GM12878 (cell line): ENCODE data around the gene SFTPB. TPM values are rescaled to one million over a fixed set of nuclear protein-coding genes. Genes with fewer than 3 reads are reported as not detected.
A peak's percentile ranks its signal among the peaks of the same experiment; 100 is the strongest.

ENCODE experiments used
- ATF2 ChIP-seq: IDR thresholded peaks from 2 replicates; pipeline ENCODE4 v1.6.1; 2012; ENCODE audit warnings: low read length, inconsistent platforms
- BCL11A ChIP-seq: IDR thresholded peaks from 2 replicates; pipeline ENCODE4 v1.6.1; 2011; ENCODE audit warnings: low read depth, low read length
- CBFB ChIP-seq: IDR thresholded peaks from 2 replicates; pipeline ENCODE4 v1.6.1; 2016; ENCODE audit warnings: antibody characterized with exemption, low read depth
- CREM ChIP-seq: IDR thresholded peaks from 2 replicates; pipeline ENCODE4 v1.6.1; 2014; ENCODE audit warnings: antibody characterized with exemption, low read depth
- FOXK2 ChIP-seq: fragments of 450-650 bp; IDR thresholded peaks from 2 replicates; pipeline ENCODE4 v1.6.1; 2017; ENCODE audit warnings: mild to moderate bottlenecking, moderate library complexity
- FOXM1 ChIP-seq: IDR thresholded peaks from 2 replicates; pipeline ENCODE4 v1.6.1; 2012; ENCODE audit warnings: low read depth, mild to moderate bottlenecking, inconsistent platforms, low read length, moderate library complexity
- GABPA ChIP-seq: IDR thresholded peaks from 2 replicates; pipeline ENCODE4 v1.6.1; 2014; ENCODE audit warnings: antibody characterized with exemption, low read depth, mild to moderate bottlenecking, inconsistent platforms
- HCFC1 ChIP-seq: fragments of 150-350 bp; IDR thresholded peaks from 2 replicates; pipeline ENCODE4 v1.6.1; 2014; ENCODE audit warnings: low read length
- HDAC2 ChIP-seq: fragments of 200-600 bp; sonication (generic); IDR thresholded peaks from 2 replicates; pipeline ENCODE4 v1.6.1; 2017
- IKZF1 ChIP-seq: fragments of 450-650 bp; conservative IDR thresholded peaks from 2 replicates; pipeline ENCODE4 v1.6.1; 2017; ENCODE audit warnings: antibody characterized with exemption, mild to moderate bottlenecking
- IKZF2 ChIP-seq, 2 experiments: fragments of 450-650 bp; IDR thresholded peaks; 2 replicates each; pipeline ENCODE4 v1.6.1; 2017; ENCODE audit warnings: mild to moderate bottlenecking in 2 of 2, moderate library complexity in 2 of 2
- JUNB ChIP-seq: IDR thresholded peaks from 2 replicates; pipeline ENCODE4 v1.6.1; 2016; ENCODE audit warnings: antibody characterized with exemption, mild to moderate bottlenecking
- KLF5 ChIP-seq: fragments of 450-650 bp; IDR thresholded peaks from 2 replicates; pipeline ENCODE4 v1.6.1; 2014; ENCODE audit warnings: mild to moderate bottlenecking; ENCODE audit not compliant: partially characterized antibody
- MYB ChIP-seq: fragments of 150-350 bp; IDR thresholded peaks from 2 replicates; pipeline ENCODE4 v1.6.1; 2014; ENCODE audit warnings: mild to moderate bottlenecking, low read depth, low read length, borderline replicate concordance
- POLR2AphosphoS5 ChIP-seq: IDR thresholded peaks from 2 replicates; pipeline ENCODE4 v1.6.1; 2011; ENCODE audit warnings: mild to moderate bottlenecking, low read length, inconsistent platforms
- RAD21 ChIP-seq: IDR thresholded peaks from 2 replicates; pipeline ENCODE4 v1.6.1; 2011; ENCODE audit warnings: mild to moderate bottlenecking, low read depth, low read length, moderate library complexity; ENCODE audit not compliant: insufficient read depth
- RAD51 ChIP-seq: fragments of 450-650 bp; IDR thresholded peaks from 2 replicates; pipeline ENCODE4 v1.6.1; 2016; ENCODE audit warnings: moderate library complexity, mild to moderate bottlenecking, inconsistent platforms
- SIN3A ChIP-seq: IDR thresholded peaks from 2 replicates; pipeline ENCODE4 v1.6.1; 2012; ENCODE audit warnings: low read depth, low read length, improper control_type of control experiment
- SREBF2 ChIP-seq: IDR thresholded peaks from 2 replicates; pipeline ENCODE4 v1.6.1; 2012; ENCODE audit warnings: mild to moderate bottlenecking, low read length
- STAT1 ChIP-seq: fragments of 450-650 bp; conservative IDR thresholded peaks from 2 replicates; pipeline ENCODE4 v1.6.1; 2014; ENCODE audit warnings: antibody characterized with exemption, mild to moderate bottlenecking
- TBL1XR1 ChIP-seq: IDR thresholded peaks from 2 replicates; pipeline ENCODE4 v1.6.1; 2012; ENCODE audit warnings: low read depth, low read length, improper control_type of control experiment
- ZNF24 ChIP-seq: fragments of 450-650 bp; IDR thresholded peaks from 2 replicates; pipeline ENCODE4 v1.6.1; 2017; ENCODE audit warnings: antibody characterized with exemption, mild to moderate bottlenecking
- ZNF592 ChIP-seq: fragments of 450-650 bp; IDR thresholded peaks from 2 replicates; pipeline ENCODE4 v1.6.1; 2017; ENCODE audit warnings: mild to moderate bottlenecking, moderate library complexity
- polyA plus RNA-seq, 11 experiments: library from polyadenylated mRNA; depleted of rRNA in 4 of 11; unstranded in 6 of 11; stranded (reverse) in 5 of 11; fragments of >200 nt; fragmentation: Nextera tagmentation in 4 of 11; fragmentation: Illumina TruSeq in 1 of 11; extraction: Ambion mirVana in 4 of 11; extraction: Trizol in 1 of 11; gene quantifications; 1 replicate in 1 of 11; 2 replicates in 10 of 11; pipeline versions ENCODE4 v1.2.1 to v1.2.3, GENCODE V29; 2011 to 2016; ENCODE audit warnings: inconsistent platforms in 2 of 11, missing spikeins in 2 of 11, low read depth in 1 of 11
- total RNA-seq, 4 experiments: library from RNA; depleted of rRNA in 3 of 4; stranded (reverse); fragments of >200 nt in 3 of 4; fragmentation: Illumina TruSeq in 1 of 4; extraction: Trizol in 1 of 4; gene quantifications; 2 replicates each; pipeline versions ENCODE4 v1.2.1 to v1.2.3, GENCODE V29; 2013 to 2021
- TF ChIP-seq, protein P1 (sequence below): fragments of 450-650 bp; IDR thresholded peaks from 2 replicates; pipeline ENCODE4 v1.6.1; 2016; ENCODE audit warnings: mild to moderate bottlenecking
- TF ChIP-seq, protein P2 (sequence below): fragments of 450-650 bp; IDR thresholded peaks from 2 replicates; pipeline ENCODE4 v1.6.1; 2017; ENCODE audit warnings: low read depth, mild to moderate bottlenecking, moderate library complexity
- TF ChIP-seq, protein P3 (sequence below): IDR thresholded peaks from 2 replicates; pipeline ENCODE4 v1.6.1; 2012; ENCODE audit warnings: low read depth, low read length, improper control_type of control experiment

SFTPB gene
- total and polyA plus RNA-seq, 10 of the 15 experiments (the other 5 are each of a cell fraction or from before 2014, with no cell fraction given), result 0.02 to 5.3 TPM; not detected in 8

GRCh38 chr2:85707304-85707703 is 39.3 kb upstream of the SFTPB start (continued):
- no peak for TF ChIP-seq ZNF592
- TF ChIP-seq, protein P1, sequence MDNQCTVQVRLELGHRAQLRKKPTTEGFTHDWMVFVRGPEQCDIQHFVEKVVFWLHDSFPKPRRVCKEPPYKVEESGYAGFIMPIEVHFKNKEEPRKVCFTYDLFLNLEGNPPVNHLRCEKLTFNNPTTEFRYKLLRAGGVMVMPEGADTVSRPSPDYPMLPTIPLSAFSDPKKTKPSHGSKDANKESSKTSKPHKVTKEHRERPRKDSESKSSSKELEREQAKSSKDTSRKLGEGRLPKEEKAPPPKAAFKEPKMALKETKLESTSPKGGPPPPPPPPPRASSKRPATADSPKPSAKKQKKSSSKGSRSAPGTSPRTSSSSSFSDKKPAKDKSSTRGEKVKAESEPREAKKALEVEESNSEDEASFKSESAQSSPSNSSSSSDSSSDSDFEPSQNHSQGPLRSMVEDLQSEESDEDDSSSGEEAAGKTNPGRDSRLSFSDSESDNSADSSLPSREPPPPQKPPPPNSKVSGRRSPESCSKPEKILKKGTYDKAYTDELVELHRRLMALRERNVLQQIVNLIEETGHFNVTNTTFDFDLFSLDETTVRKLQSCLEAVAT, result no peak
- 0 out of 2 replicates have a peak, but pooled peaks have one; percentile 19 for TF ChIP-seq TBL1XR1
- no peak for TF ChIP-seq ATF2
- peak; percentile 60 for TF ChIP-seq CREM
- TF ChIP-seq RAD21, result peak; percentile 77
- TF ChIP-seq CBFB, result peak; percentile 66; the same call in 1 of the 2 replicates
- TF ChIP-seq BCL11A, result no peak
- TF ChIP-seq KLF5, result no peak
- TF ChIP-seq HCFC1, result no peak
- TF ChIP-seq, protein P2, sequence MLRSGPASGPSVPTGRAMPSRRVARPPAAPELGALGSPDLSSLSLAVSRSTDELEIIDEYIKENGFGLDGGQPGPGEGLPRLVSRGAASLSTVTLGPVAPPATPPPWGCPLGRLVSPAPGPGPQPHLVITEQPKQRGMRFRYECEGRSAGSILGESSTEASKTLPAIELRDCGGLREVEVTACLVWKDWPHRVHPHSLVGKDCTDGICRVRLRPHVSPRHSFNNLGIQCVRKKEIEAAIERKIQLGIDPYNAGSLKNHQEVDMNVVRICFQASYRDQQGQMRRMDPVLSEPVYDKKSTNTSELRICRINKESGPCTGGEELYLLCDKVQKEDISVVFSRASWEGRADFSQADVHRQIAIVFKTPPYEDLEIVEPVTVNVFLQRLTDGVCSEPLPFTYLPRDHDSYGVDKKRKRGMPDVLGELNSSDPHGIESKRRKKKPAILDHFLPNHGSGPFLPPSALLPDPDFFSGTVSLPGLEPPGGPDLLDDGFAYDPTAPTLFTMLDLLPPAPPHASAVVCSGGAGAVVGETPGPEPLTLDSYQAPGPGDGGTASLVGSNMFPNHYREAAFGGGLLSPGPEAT, result peak; percentile 35; the same call in 1 of the 2 replicates
- no peak for TF ChIP-seq POLR2AphosphoS5
- TF ChIP-seq FOXK2, result peak; percentile 83
- TF ChIP-seq ZNF24, result no peak
- TF ChIP-seq, protein P3, sequence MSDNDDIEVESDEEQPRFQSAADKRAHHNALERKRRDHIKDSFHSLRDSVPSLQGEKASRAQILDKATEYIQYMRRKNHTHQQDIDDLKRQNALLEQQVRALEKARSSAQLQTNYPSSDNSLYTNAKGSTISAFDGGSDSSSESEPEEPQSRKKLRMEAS, result no peak
- peak; percentile 53; the same call in 1 of the 2 replicates for TF ChIP-seq FOXM1
- 0 out of 2 replicates have a peak, but pooled peaks have one; percentile 26 for TF ChIP-seq STAT1
- TF ChIP-seq GABPA, result no peak
- 0 out of 2 replicates have a peak, but pooled peaks have one; percentile 40 for TF ChIP-seq IKZF1
- no peak for TF ChIP-seq HDAC2
- no peak for TF ChIP-seq RAD51
- TF ChIP-seq IKZF2 (IDR thresholded peaks at IDR 0.05), result peak; percentile 33 to 37; a peak in 2 of 4 replicates
- TF ChIP-seq SREBF2, result no peak
- TF ChIP-seq MYB, result no peak
- TF ChIP-seq SIN3A, result no peak
- peak; percentile 42; the same call in 1 of the 2 replicates for TF ChIP-seq JUNB
